GM12878 (cell line): Measurements from ENCODE around the gene MMGT1. TPM values are rescaled to one million over a fixed set of nuclear protein-coding genes. Genes with fewer than 3 reads are reported as not detected.
"Not testable (repeated sequence)": the region's sequence is repeated elsewhere in the genome, so short reads cannot be mapped to it uniquely, and the experiment has no call there.

ENCODE experiments used
- ATAC-seq: fragments of 200-7000 bp; cut with Tn5 transposase; 3 replicates; pipeline ENCODE4 v1.9.1; 2020; ENCODE audit warnings: mild to moderate bottlenecking, moderate library complexity
- BruUV-seq: library from RNA; stranded (reverse); fragments of 400-500 nt; replicated peaks from 2 replicates; lab custom pipeline; 2021; lab: Mats Ljungman, UMichigan
- CTCF ChIA-PET: fragments of 300-600 bp; sonication (Branson Sonifier 250); formaldehyde crosslinking; extraction: SDS; loops from one replicate; lab custom pipeline; 2021; ENCODE audit warnings: inconsistent platforms; lab: Yijun Ruan, JAX
- POLR2A ChIA-PET: fragments of 350-600 bp; formaldehyde crosslinking; extraction: SDS; loops from one replicate; lab custom pipeline; 2021; ENCODE audit warnings: inconsistent platforms; lab: Charles Lee
- RAD21 ChIA-PET: fragments of 300-600 bp; sonication (Branson Sonifier 250); formaldehyde crosslinking; loops from one replicate; lab custom pipeline; 2023; ENCODE audit warnings: antibody characterized with exemption; ENCODE audit not compliant: unreplicated experiment; lab: Charles Lee
- SMC1A ChIA-PET: fragments of 300-600 bp; sonication (Branson Sonifier 250); formaldehyde crosslinking; loops from one replicate; lab custom pipeline; 2023; ENCODE audit not compliant: unreplicated experiment, uncharacterized antibody; lab: Charles Lee
- DNase-seq: peaks from one replicate; pipeline ENCODE4 v3.0.0-alpha.2; 2011; ENCODE audit warnings: low read depth, low spot score
- FAIRE-seq: peaks from 3 replicates; lab custom pipeline; 2011; peaks lifted over from hg19 to GRCh38; lab: Jason Lieb, UNC
- H2AFZ ChIP-seq: 2 replicates; pipeline ENCODE4 v1.6.0; 2011; ENCODE audit warnings: low read depth, low read length, control low read depth; ENCODE audit not compliant: control insufficient read depth
- H3K27ac ChIP-seq: 2 replicates; pipeline ENCODE4 v1.5.1; 2011; ENCODE audit warnings: control low read depth; ENCODE audit not compliant: control insufficient read depth, insufficient read depth
- H3K27me3 ChIP-seq, 2 experiments: replicated peaks in 1 of 2; 2 replicates each; pipeline versions ENCODE4 v1.6.0 to v1.6.1; 2011; ENCODE audit warnings: low read length in 1 of 2; ENCODE audit not compliant: control insufficient read depth in 2 of 2, insufficient read depth in 2 of 2
- H3K36me3 ChIP-seq, 2 experiments: 2 replicates each; pipeline ENCODE4 v1.5.1; 2011; ENCODE audit warnings: low read length in 1 of 2; ENCODE audit not compliant: control insufficient read depth in 2 of 2, insufficient read depth in 2 of 2
- H3K4me1 ChIP-seq: 2 replicates; pipeline ENCODE4 v1.6.1; 2011; ENCODE audit warnings: mild to moderate bottlenecking, low read length, moderate library complexity, mixed read lengths; ENCODE audit not compliant: control insufficient read depth, insufficient read depth
- H3K4me2 ChIP-seq: 2 replicates; pipeline ENCODE4 v1.6.0; 2011; ENCODE audit warnings: control low read depth; ENCODE audit not compliant: control insufficient read depth, insufficient read depth
- H3K4me3 ChIP-seq: fragments of 200-600 bp; sonication (generic); 2 replicates; pipeline ENCODE4 v1.5.1; 2016
- H3K79me2 ChIP-seq: 2 replicates; pipeline ENCODE4 v1.6.0; 2011; ENCODE audit warnings: low read length; ENCODE audit not compliant: control insufficient read depth, insufficient read depth
- H3K9ac ChIP-seq: 2 replicates; pipeline ENCODE4 v1.8.0; 2011; ENCODE audit warnings: low read length, control low read depth, mixed read lengths; ENCODE audit not compliant: control insufficient read depth, insufficient read depth
- H3K9me3 ChIP-seq: replicated peaks from 3 replicates; pipeline ENCODE4 v1.5.1; 2011; ENCODE audit warnings: mild to moderate bottlenecking, low read length; ENCODE audit not compliant: control insufficient read depth, insufficient read depth
- H4K20me1 ChIP-seq: 2 replicates; pipeline ENCODE4 v1.6.0; 2011; ENCODE audit not compliant: control insufficient read depth, insufficient read depth
- EP300 ChIP-seq, 2 experiments: fragments of 150-350 bp in 1 of 2; IDR thresholded peaks; 2 replicates each; pipeline ENCODE4 v1.6.1; 2011 to 2012; ENCODE audit warnings: low read depth in 2 of 2, low read length in 2 of 2, borderline replicate concordance in 1 of 2, improper control_type of control experiment in 1 of 2, inconsistent platforms in 1 of 2; ENCODE audit not compliant: control insufficient read depth in 1 of 2
- KAT2A ChIP-seq: conservative IDR thresholded peaks from 2 replicates; pipeline ENCODE4 v1.6.1; 2011; ENCODE audit warnings: low read depth, low read length; ENCODE audit not compliant: control insufficient read depth
- MTA2 ChIP-seq: fragments of 450-650 bp; IDR thresholded peaks from 2 replicates; pipeline ENCODE4 v1.6.1; 2016; ENCODE audit warnings: low read depth, mild to moderate bottlenecking, moderate library complexity
- MYC ChIP-seq: IDR thresholded peaks from 2 replicates; pipeline ENCODE4 v1.6.1; 2011; ENCODE audit warnings: mild to moderate bottlenecking, low read length, moderate library complexity, inconsistent platforms; ENCODE audit not compliant: insufficient read depth, insufficient replicate concordance, insufficient read length, severe bottlenecking
- RAD51 ChIP-seq: fragments of 450-650 bp; IDR thresholded peaks from 2 replicates; pipeline ENCODE4 v1.6.1; 2016; ENCODE audit warnings: moderate library complexity, mild to moderate bottlenecking, inconsistent platforms
- SMAD1 ChIP-seq: fragments of 450-650 bp; IDR thresholded peaks from 2 replicates; pipeline ENCODE4 v1.6.1; 2018; ENCODE audit warnings: mild to moderate bottlenecking, low read depth; ENCODE audit not compliant: partially characterized antibody
- SMAD5 ChIP-seq: IDR thresholded peaks from 2 replicates; pipeline ENCODE4 v1.6.1; 2016; ENCODE audit warnings: antibody characterized with exemption, low read depth
- SREBF2 ChIP-seq: IDR thresholded peaks from 2 replicates; pipeline ENCODE4 v1.6.1; 2012; ENCODE audit warnings: mild to moderate bottlenecking, low read length
- SUZ12 ChIP-seq: fragments of 200-600 bp; sonication (generic); IDR thresholded peaks from one replicate; pipeline ENCODE4 v1.6.1; 2018; ENCODE audit warnings: antibody characterized with exemption, mild to moderate bottlenecking; ENCODE audit not compliant: unreplicated experiment
- WGBS: methylation state at CpG from one replicate; pipeline ENCODE4 v1.1.6; 2016; ENCODE audit warnings: low lambda C conversion rate; ENCODE audit not compliant: insufficient replicate concordance, insufficient coverage; ENCODE audit errors: missing lambda C conversion rate; 5-methylcytosine and 5-hydroxymethylcytosine counted together
- in situ Hi-C: fragments of 300-500 bp; cut with MboI; formaldehyde crosslinking; loops from 9 replicates; pipeline ENCODE4 v1.14.3; 2018; ENCODE audit warnings: mixed read lengths
- intact Hi-C: fragments of 100-400 bp; cut with micrococcal nuclease; formaldehyde crosslinking; loops from one replicate; pipeline ENCODE4 v1.14.2; 2022; ENCODE audit not compliant: unreplicated experiment
- polyA plus RNA-seq, 11 experiments: library from polyadenylated mRNA; depleted of rRNA in 4 of 11; unstranded in 6 of 11; stranded (reverse) in 5 of 11; fragments of >200 nt; fragmentation: Nextera tagmentation in 4 of 11; fragmentation: Illumina TruSeq in 1 of 11; extraction: Ambion mirVana in 4 of 11; extraction: Trizol in 1 of 11; gene quantifications; 1 replicate in 1 of 11; 2 replicates in 10 of 11; pipeline versions ENCODE4 v1.2.1 to v1.2.3, GENCODE V29; 2011 to 2016; ENCODE audit warnings: inconsistent platforms in 2 of 11, missing spikeins in 2 of 11, low read depth in 1 of 11
- total RNA-seq, 4 experiments: library from RNA; depleted of rRNA in 3 of 4; stranded (reverse); fragments of >200 nt in 3 of 4; fragmentation: Illumina TruSeq in 1 of 4; extraction: Trizol in 1 of 4; gene quantifications; 2 replicates each; pipeline versions ENCODE4 v1.2.1 to v1.2.3, GENCODE V29; 2013 to 2021
- TF ChIP-seq, protein P1 (sequence below): fragments of 450-650 bp; IDR thresholded peaks from 2 replicates; pipeline ENCODE4 v1.6.1; 2018; ENCODE audit warnings: borderline replicate concordance, mild to moderate bottlenecking; ENCODE audit not compliant: partially characterized antibody
- TF ChIP-seq, protein P2 (sequence below): fragments of 150-350 bp; IDR thresholded peaks from 2 replicates; pipeline ENCODE4 v1.6.1; 2014; ENCODE audit warnings: mild to moderate bottlenecking, low read depth, low read length

MMGT1 gene
- total and polyA plus RNA-seq, 10 of the 15 experiments (the other 5 are each of a cell fraction or from before 2014, with no cell fraction given): 8.8 to 19.2 (median 13.7) TPM

DNA sequence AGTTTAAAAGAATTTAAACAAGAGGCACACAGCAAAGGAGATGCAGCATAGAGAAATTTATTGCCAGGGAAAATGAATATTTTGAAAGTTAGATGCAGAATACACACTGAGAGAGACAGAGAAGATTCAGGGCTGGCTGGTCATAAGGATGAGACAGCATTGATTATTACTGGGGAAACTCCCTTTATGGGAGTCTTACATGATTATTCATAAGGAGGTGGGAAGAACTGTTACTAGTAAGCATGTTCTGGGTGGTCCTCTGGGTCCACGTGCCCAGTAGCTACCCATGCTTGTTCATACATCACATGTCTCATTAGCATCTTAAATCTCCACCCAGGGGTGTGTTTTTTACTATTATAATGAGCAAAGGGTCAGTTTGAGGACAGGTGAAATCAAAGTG lies 53.3 kb downstream of the MMGT1 start:
- not testable (repeated sequence) for FAIRE-seq, BruUV-seq
- 0% methylated on average over 1 of the region's 1 CpG for WGBS

DNA sequence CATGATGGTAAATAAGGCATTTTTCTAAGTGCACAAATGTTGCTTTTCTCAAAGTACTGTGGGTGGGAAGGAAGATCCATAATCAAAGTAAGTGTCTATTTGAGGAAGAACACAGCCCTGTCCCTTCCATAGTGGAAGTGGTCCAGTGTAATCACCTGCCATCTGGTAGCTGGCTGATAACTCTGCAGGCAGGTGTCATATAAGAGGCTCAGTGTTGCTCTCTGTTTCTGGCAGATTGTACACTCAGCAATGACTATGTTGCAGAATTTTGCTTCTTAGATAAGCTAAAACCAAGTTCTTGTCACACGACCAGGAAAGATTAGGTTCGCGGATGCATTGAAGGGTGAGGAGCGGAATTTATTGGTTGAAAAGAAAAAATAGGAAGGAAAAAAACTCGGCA lies 59.4 kb downstream of the MMGT1 start:
- DNase-seq: no peak
- Histone ChIP-seq H2AFZ (no peak overlapping the region), H3K27me3 (peaks cover 0 to 2% of the 10 kb centered on the region in 2 experiments; a peak in 2 of 4 replicates), H3K27ac (no peak overlapping the region), H3K9ac (no peak overlapping the region), H3K4me1 (no peaks in the 10 kb centered on the region), H3K4me3 (no peak overlapping the region), H3K4me2 (no peak overlapping the region), H3K9me3 (no peaks in the 10 kb centered on the region), H3K36me3 (no peaks in the 10 kb centered on the region), H3K79me2 (no peaks in the 10 kb centered on the region), H4K20me1 (no peaks in the 10 kb centered on the region)
- intact Hi-C loops (no loop called here), in situ Hi-C loops (no loop called here)
- ChIA-PET CTCF (interaction anchor here (0.7 kb wide), 1 partner anchor 154 kb away, joined by 3 read pairs; no protein-coding TSS in a partner anchor), RAD21 (no interaction called here), SMC1A (no interaction called here), POLR2A (no interaction called here)
- ATAC-seq: no peak
- FAIRE-seq: no peak
- BruUV-seq: no TSS peak
- TF ChIP-seq SREBF2 (no peak), MYC (no peak), MTA2 (no peak), EP300 (IDR thresholded peaks at IDR 0.05; ENCODE audit: borderline replicate concordance in 1 of 2, control insufficient read depth in 1 of 2, low read depth in 2 of 2, low read length in 2 of 2) (no peak), SMAD5 (no peak), KAT2A (no peak), SMAD1 (no peak), SUZ12 (no peak)
- TF ChIP-seq, protein P1, sequence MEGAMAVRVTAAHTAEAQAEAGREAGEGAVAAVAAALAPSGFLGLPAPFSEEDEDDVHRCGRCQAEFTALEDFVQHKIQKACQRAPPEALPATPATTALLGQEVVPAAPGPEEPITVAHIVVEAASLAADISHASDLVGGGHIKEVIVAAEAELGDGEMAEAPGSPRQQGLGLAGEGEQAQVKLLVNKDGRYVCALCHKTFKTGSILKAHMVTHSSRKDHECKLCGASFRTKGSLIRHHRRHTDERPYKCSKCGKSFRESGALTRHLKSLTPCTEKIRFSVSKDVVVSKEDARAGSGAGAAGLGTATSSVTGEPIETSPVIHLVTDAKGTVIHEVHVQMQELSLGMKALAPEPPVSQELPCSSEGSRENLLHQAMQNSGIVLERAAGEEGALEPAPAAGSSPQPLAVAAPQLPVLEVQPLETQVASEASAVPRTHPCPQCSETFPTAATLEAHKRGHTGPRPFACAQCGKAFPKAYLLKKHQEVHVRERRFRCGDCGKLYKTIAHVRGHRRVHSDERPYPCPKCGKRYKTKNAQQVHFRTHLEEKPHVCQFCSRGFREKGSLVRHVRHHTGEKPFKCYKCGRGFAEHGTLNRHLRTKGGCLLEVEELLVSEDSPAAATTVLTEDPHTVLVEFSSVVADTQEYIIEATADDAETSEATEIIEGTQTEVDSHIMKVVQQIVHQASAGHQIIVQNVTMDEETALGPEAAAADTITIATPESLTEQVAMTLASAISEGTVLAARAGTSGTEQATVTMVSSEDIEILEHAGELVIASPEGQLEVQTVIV: no peak
- TF ChIP-seq, protein P2, sequence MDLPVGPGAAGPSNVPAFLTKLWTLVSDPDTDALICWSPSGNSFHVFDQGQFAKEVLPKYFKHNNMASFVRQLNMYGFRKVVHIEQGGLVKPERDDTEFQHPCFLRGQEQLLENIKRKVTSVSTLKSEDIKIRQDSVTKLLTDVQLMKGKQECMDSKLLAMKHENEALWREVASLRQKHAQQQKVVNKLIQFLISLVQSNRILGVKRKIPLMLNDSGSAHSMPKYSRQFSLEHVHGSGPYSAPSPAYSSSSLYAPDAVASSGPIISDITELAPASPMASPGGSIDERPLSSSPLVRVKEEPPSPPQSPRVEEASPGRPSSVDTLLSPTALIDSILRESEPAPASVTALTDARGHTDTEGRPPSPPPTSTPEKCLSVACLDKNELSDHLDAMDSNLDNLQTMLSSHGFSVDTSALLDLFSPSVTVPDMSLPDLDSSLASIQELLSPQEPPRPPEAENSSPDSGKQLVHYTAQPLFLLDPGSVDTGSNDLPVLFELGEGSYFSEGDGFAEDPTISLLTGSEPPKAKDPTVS: no peak
- WGBS: 13% methylated on average over 5 of the region's 5 CpGs

More for the DNA sequence above, 53.3 kb downstream of the MMGT1 start:
- H3K4me3 ChIP-seq, H3K27me3 ChIP-seq, intact Hi-C loops, ATAC-seq, H2AFZ ChIP-seq, H3K9me3 ChIP-seq, H3K9ac ChIP-seq, in situ Hi-C loops, H3K4me1 ChIP-seq, H4K20me1 ChIP-seq, H3K79me2 ChIP-seq, H3K4me2 ChIP-seq, H3K27ac ChIP-seq, DNase-seq, H3K36me3 ChIP-seq: not testable (repeated sequence)
- ChIA-PET CTCF (interaction anchor here (1.9 kb wide), 1 partner anchor 11 kb away, joined by 8 read pairs; no protein-coding TSS in a partner anchor), RAD21 (interaction anchor here (0.8 kb wide), 1 partner anchor 11 kb away, joined by 5 read pairs; no protein-coding TSS in a partner anchor), SMC1A (interaction anchor here (1.4 kb wide), 2 partner anchors 10 to 12 kb away, joined by 4 to 5 read pairs; no protein-coding TSS in a partner anchor), POLR2A (interaction anchor here (1.7 kb wide), 1 partner anchor 12 kb away, joined by 3 read pairs; no protein-coding TSS in a partner anchor)
- peak; percentile 47; the same call in 1 of the 2 replicates for TF ChIP-seq RAD51
